Lung (tissue), 12 donors: ENCODE measurements around the gene SOX6. TPM values are rescaled to one million over a fixed set of nuclear protein-coding genes. Genes with fewer than 3 reads are reported as not detected.

Source experiments
- ATAC-seq: fragments of 200-7000 bp; cut with Tn5 transposase; one replicate; pipeline ENCODE4 v1.9.1; 2020; ENCODE audit warnings: moderate number of reproducible peaks; ENCODE audit not compliant: insufficient read depth, low FRiP score
- DNase-seq, 3 donors: peaks; one replicate each; pipeline ENCODE4 v3.0.0-alpha.2; 2013 to 2017
- H3K27ac ChIP-seq, 2 donors: one replicate each; pipeline ENCODE4 v1.5.1; 2013; ENCODE audit warnings: mild to moderate bottlenecking in 2 of 2, moderate library complexity in 2 of 2, control low read depth in 1 of 2, inconsistent platforms in 1 of 2, low read depth in 1 of 2, low read length in 1 of 2
- H3K27me3 ChIP-seq, 3 donors: one replicate each; pipeline ENCODE4 v1.5.1; 2013; ENCODE audit warnings: low read length in 2 of 3; ENCODE audit not compliant: control insufficient read depth in 3 of 3, insufficient read depth in 3 of 3
- H3K36me3 ChIP-seq, 4 donors: one replicate each; pipeline ENCODE4 v1.5.1; 2013; ENCODE audit warnings: low read length in 4 of 4, mild to moderate bottlenecking in 1 of 4, moderate library complexity in 1 of 4; ENCODE audit not compliant: control insufficient read depth in 4 of 4, insufficient read depth in 4 of 4
- H3K4me1 ChIP-seq, 5 donors: one replicate each; pipeline ENCODE4 v1.5.1; 2013; ENCODE audit warnings: low read length in 5 of 5, mild to moderate bottlenecking in 2 of 5, moderate library complexity in 1 of 5; ENCODE audit not compliant: control insufficient read depth in 5 of 5, insufficient read depth in 5 of 5
- H3K4me3 ChIP-seq: one replicate; pipeline ENCODE4 v1.5.1; 2013; ENCODE audit warnings: mild to moderate bottlenecking, control low read depth, moderate library complexity
- H3K9ac ChIP-seq, 2 donors: one replicate each; pipeline ENCODE4 v1.5.1; 2013; ENCODE audit warnings: low read length in 2 of 2, control low read depth in 1 of 2; ENCODE audit not compliant: insufficient read depth in 1 of 2
- H3K9me3 ChIP-seq, 4 donors: one replicate each; pipeline ENCODE4 v1.5.1; 2013; ENCODE audit warnings: low read length in 3 of 4, mild to moderate bottlenecking in 1 of 4, moderate library complexity in 1 of 4; ENCODE audit not compliant: control insufficient read depth in 4 of 4, insufficient read depth in 3 of 4
- CTCF ChIP-seq: IDR thresholded peaks from 2 replicates; pipeline ENCODE4 v1.5.1; 2012; ENCODE audit warnings: mild to moderate bottlenecking; ENCODE audit errors: control extremely low read depth, extremely low read depth
- WGBS, 2 donors: extraction: QIAGEN DNeasy Blood & Tissue Kit; methylation state at CpG; one replicate each; pipeline ENCODE4 v1.1.7; 2013; 5-methylcytosine and 5-hydroxymethylcytosine counted together
- polyA plus RNA-seq, 2 donors: library from polyadenylated mRNA; stranded (reverse); fragments of 200-250 nt; gene quantifications; one replicate each; pipeline ENCODE4 v1.2.1, GENCODE V29; 2013
- total RNA-seq, 2 donors: library from RNA; depleted of rRNA in 1 of 2; stranded (reverse); fragments of >200 nt in 1 of 2; gene quantifications; one replicate each; pipeline ENCODE4 v1.2.1, GENCODE V29; 2014 to 2021
- donor health status: control.
- donor health status: control.
- donor health status: Bipolar disorder and iron deficiency.
- donor health status: healthy.
- donor health status: DM: yes; HTN: yes; CAD: no.

SOX6 gene
- total and polyA plus RNA-seq, 4 donors, result 0.58 to 31.7 (median 7.4) TPM

GRCh38 chr11:16280256-16280682, 76.1 kb downstream of the SOX6 start:
- ATAC-seq, result no peak
- 26 to 35% methylated on average over 5 of the region's 5 CpGs for WGBS, 2 donors
- no peak overlapping the region for H3K4me3 ChIP-seq
- H3K9me3 ChIP-seq, result no peaks in the 10 kb centered on the region
- H3K9ac ChIP-seq, result no peak overlapping the region
- H3K27ac ChIP-seq, result no peak overlapping the region
- no peak for TF ChIP-seq CTCF
- DNase-seq, result peak; percentile 12 to 51 (median 29)
- H3K27me3 ChIP-seq, result no peaks in the 10 kb centered on the region
- H3K36me3 ChIP-seq, result no peaks in the 10 kb centered on the region
- peaks cover 0 to 5% (median 0%) of the 10 kb centered on the region in 5 donors for H3K4me1 ChIP-seq

GRCh38 chr11:16279524-16279923, 76.8 kb downstream of the SOX6 start:
- Histone ChIP-seq H3K36me3 (no peaks in the 10 kb centered on the region), H3K9me3 (no peaks in the 10 kb centered on the region), H3K9ac (no peak overlapping the region), H3K27ac (no peak overlapping the region), H3K4me3 (no peak overlapping the region), H3K4me1 (peaks cover 0 to 5% (median 0%) of the 10 kb centered on the region in 5 donors), H3K27me3 (no peaks in the 10 kb centered on the region)
- DNase-seq (no peak), ATAC-seq (no peak)
- no peak for TF ChIP-seq CTCF

GRCh38 chr11:16278979-16279378, 77.4 kb downstream of the SOX6 start:
- Histone ChIP-seq H3K27me3 (no peaks in the 10 kb centered on the region), H3K4me3 (no peak overlapping the region), H3K27ac (no peak overlapping the region), H3K4me1 (peaks cover 0 to 5% (median 0%) of the 10 kb centered on the region in 5 donors), H3K36me3 (no peaks in the 10 kb centered on the region), H3K9me3 (no peaks in the 10 kb centered on the region), H3K9ac (no peak overlapping the region)
- WGBS, 2 donors, result 64 to 86% methylated on average over 1 of the region's 1 CpG
- TF ChIP-seq CTCF, result no peak
- ATAC-seq, result no peak
- no peak for DNase-seq

- Histone ChIP-seq H3K27me3 (no peaks in the 10 kb centered on the region), H3K9me3 (no peaks in the 10 kb centered on the region), H3K4me1 (peaks cover 0 to 5% (median 0%) of the 10 kb centered on the region in 5 donors), H3K27ac (no peak overlapping the region), H3K4me3 (no peak overlapping the region), H3K36me3 (no peaks in the 10 kb centered on the region), H3K9ac (no peak overlapping the region)
- no peak for ATAC-seq
- 98% methylated on average over 2 of the region's 2 CpGs for WGBS, 2 donors
- TF ChIP-seq CTCF, result no peak
- no peak for DNase-seq
These were observed 78.1 kb downstream of the SOX6 start for GRCh38 chr11:16278273-16278672.
